Omental fat pad (tissue), 4 donors: Measurements from ENCODE around the gene OR2T8. TPM values are rescaled to one million over a fixed set of nuclear protein-coding genes. Genes with fewer than 3 reads are reported as not detected.

ENCODE experiments used
- ATAC-seq: fragments of 150-250 bp; one replicate; pipeline ENCODE4 v1.9.1; 2016; ENCODE audit warnings: mild to moderate bottlenecking, moderate library complexity; ENCODE audit not compliant: low FRiP score
- DNase-seq: peaks from one replicate; pipeline ENCODE4 v3.0.0-alpha.2; 2019; ENCODE audit warnings: low spot score
- CTCF ChIP-seq, 3 donors: fragments of 450-650 bp; IDR thresholded peaks; one replicate each; pipeline ENCODE4 v1.5.1; 2016 to 2017; ENCODE audit warnings: antibody characterized with exemption in 3 of 3, mild to moderate bottlenecking in 3 of 3, moderate library complexity in 2 of 3
- total RNA-seq, 4 donors: library from RNA; depleted of rRNA; stranded (reverse); fragments of >200 nt; gene quantifications; one replicate each; pipeline ENCODE4 v1.1.0, GENCODE V29; 2016

Gene OR2T8
- total RNA-seq, 4 donors from 2014 or later: not detected

- TF ChIP-seq CTCF (IDR thresholded peaks at IDR 0.05): no peak
- ATAC-seq: no peak
- no peak for DNase-seq
These were observed 13.9 kb downstream of the OR2T8 start for GRCh38 chr1:247933989-247934388.

GRCh38 chr1:247935781-247936180 is 15.7 kb downstream of the OR2T8 start:
- TF ChIP-seq CTCF (IDR thresholded peaks at IDR 0.05): no peak
- no peak for ATAC-seq

GRCh38 chr1:247936415-247936814 is 16.4 kb downstream of the OR2T8 start:
- no peak for TF ChIP-seq CTCF (IDR thresholded peaks at IDR 0.05)
- no peak for ATAC-seq
- no peak for DNase-seq

More at GRCh38 chr1:247935781-247936180, 15.7 kb downstream of the OR2T8 start:
- no peak for DNase-seq

GRCh38 chr1:247936965-247937734 is 17.1 kb downstream of the OR2T8 start:
- DNase-seq (peak; percentile 36), ATAC-seq (peak; percentile 64)

- ATAC-seq (no peak), DNase-seq (no peak)
- no peak for TF ChIP-seq CTCF (IDR thresholded peaks at IDR 0.05)
These were observed 22.6 kb downstream of the OR2T8 start for GRCh38 chr1:247942624-247943023.

GRCh38 chr1:247948558-247948957 is 28.5 kb downstream of the OR2T8 start, which contains the start of gene OR2L8:
Gene OR2L8 (plus strand): TSS chr1:247948858. CDS start chr1:247948858, 0 bp downstream.
- no peak for ATAC-seq
- DNase-seq: no peak
- TF ChIP-seq CTCF (IDR thresholded peaks at IDR 0.05): no peak

GRCh38 chr1:247953408-247953807 is 33.4 kb downstream of the OR2T8 start:
- no peak for TF ChIP-seq CTCF (IDR thresholded peaks at IDR 0.05)
- ATAC-seq (no peak), DNase-seq (no peak)
